Fibroblast of skin of left quadriceps (primary cell): ENCODE measurements around the gene TCF12.
A peak's percentile ranks its signal among the peaks of the same experiment; 100 is the strongest.

Source experiments
- DNase-seq, 2 experiments: peaks; one replicate each; pipeline ENCODE4 v3.0.0-alpha.2; 2013; ENCODE audit warnings: low read depth in 2 of 2

TCF12 gene

GRCh38 chr15:57251941-57252340, 333.5 kb downstream of the TCF12 start:
- peak in 1 of 2 experiments; percentile 24 for DNase-seq

- DNase-seq = no peak
Observed at GRCh38 chr15:57253082-57253481, 334.6 kb downstream of the TCF12 start.

- no peak for DNase-seq
Observed at GRCh38 chr15:57253500-57253899, 335.1 kb downstream of the TCF12 start.

GRCh38 chr15:57255751-57256341, 337.4 kb downstream of the TCF12 start:
- DNase-seq = no peak

- no peak for DNase-seq
Observed at GRCh38 chr15:57256939-57257338, 338.5 kb downstream of the TCF12 start.

- DNase-seq = no peak
Observed at GRCh38 chr15:57259568-57260040, 341.2 kb downstream of the TCF12 start.

- no peak for DNase-seq
Observed at GRCh38 chr15:57263520-57263919, 345.1 kb downstream of the TCF12 start.

GRCh38 chr15:57272771-57273357, 354.4 kb downstream of the TCF12 start:
- DNase-seq = no peak

GRCh38 chr15:57273402-57273801, 355.0 kb downstream of the TCF12 start:
- no peak for DNase-seq

- DNase-seq = no peak
Observed at GRCh38 chr15:57278439-57278838, 360.0 kb downstream of the TCF12 start.

- DNase-seq = no peak
Observed at GRCh38 chr15:57280464-57280863, 362.0 kb downstream of the TCF12 start.

GRCh38 chr15:57281321-57281720, 362.9 kb downstream of the TCF12 start:
- DNase-seq = no peak

- DNase-seq = no peak
Observed at GRCh38 chr15:57282686-57283085, 364.2 kb downstream of the TCF12 start.

GRCh38 chr15:57283774-57284503, 365.5 kb downstream of the TCF12 start:
- DNase-seq = no peak

- no peak for DNase-seq
Observed at GRCh38 chr15:57284535-57284934, 366.1 kb downstream of the TCF12 start.

GRCh38 chr15:57285386-57285785, 366.9 kb downstream of the TCF12 start:
- DNase-seq = no peak

GRCh38 chr15:57286446-57287122, 368.1 kb downstream of the TCF12 start:
- no peak for DNase-seq

- DNase-seq = no peak
Observed at GRCh38 chr15:57287123-57287521, 368.7 kb downstream of the TCF12 start.

GRCh38 chr15:57288926-57289580, 370.6 kb downstream of the TCF12 start:
- DNase-seq = no peak

GRCh38 chr15:57290187-57290586, 371.7 kb downstream of the TCF12 start:
- DNase-seq = no peak

- DNase-seq = no peak
Observed at GRCh38 chr15:57290826-57291225, 372.4 kb downstream of the TCF12 start.
